Testis (tissue), 5 donors: ENCODE data around the gene FGF3. TPM values are rescaled to one million over a fixed set of nuclear protein-coding genes. Genes with fewer than 3 reads are reported as not detected.
A peak's percentile ranks its signal among the peaks of the same experiment; 100 is the strongest.

Experiments used
- DNase-seq: peaks from one replicate; pipeline ENCODE4 v3.0.0-alpha.2; 2019
- H3K27ac ChIP-seq, 2 donors: fragments of 200-600 bp; sonication (generic); one replicate each; pipeline ENCODE4 v1.5.1; 2019
- H3K27me3 ChIP-seq: fragments of 200-600 bp; sonication (generic); one replicate; pipeline ENCODE4 v1.5.1; 2019
- H3K36me3 ChIP-seq: fragments of 200-600 bp; sonication (generic); one replicate; pipeline ENCODE4 v1.5.1; 2017; ENCODE audit warnings: low read depth; ENCODE audit errors: missing control alignments
- H3K4me1 ChIP-seq: fragments of 200-600 bp; sonication (generic); one replicate; pipeline ENCODE4 v1.5.1; 2019
- H3K4me3 ChIP-seq, 2 donors: fragments of 200-600 bp; sonication (generic); one replicate each; pipeline ENCODE4 v1.5.1; 2017 to 2019
- H3K9me3 ChIP-seq: fragments of 200-600 bp; sonication (generic); one replicate; pipeline ENCODE4 v1.5.1; 2017
- POLR2A ChIP-seq: fragments of 450-650 bp; IDR thresholded peaks from one replicate; pipeline ENCODE4 v1.6.1; 2017; ENCODE audit warnings: antibody characterized with exemption, mild to moderate bottlenecking, moderate library complexity
- WGBS, 2 donors: methylation state at CpG; one replicate each; pipeline ENCODE4 v1.1.5; 2018; 5-methylcytosine and 5-hydroxymethylcytosine counted together
- intact Hi-C: fragments of 100-400 bp; cut with DNase I; formaldehyde crosslinking; loops from one replicate; pipeline ENCODE4 v1.15.1; 2023; ENCODE audit warnings: low total_unique reads
- long read RNA-seq, 2 donors: transcript quantifications; one replicate each; lab custom pipeline, GENCODE V29; 2026
- polyA plus RNA-seq: library from polyadenylated mRNA; stranded (reverse); fragments of 350-450 nt; fragmentation: Illumina TruSeq; extraction: RNeasy Lipid Tissue Mini Kit (QIAGEN cat#74804); gene quantifications from one replicate; pipeline ENCODE4 v1.2.3, GENCODE V29; 2014; ENCODE audit warnings: low read depth, low replicate concordance; ENCODE audit not compliant: insufficient read depth
- total RNA-seq, 2 donors: library from RNA; depleted of rRNA; stranded (reverse); fragments of >200 nt; gene quantifications; one replicate each; pipeline ENCODE4 v1.2.3, GENCODE V29; 2016
- TF ChIP-seq, protein P1 (sequence below), 3 experiments: fragments of 450-650 bp in 2 of 3; fragments of 200-600 bp in 1 of 3; sonication (generic) in 1 of 3; IDR thresholded peaks; one replicate each; pipeline ENCODE4 v1.5.1; 2016 to 2019; ENCODE audit warnings: antibody characterized with exemption in 3 of 3, mild to moderate bottlenecking in 2 of 3, moderate library complexity in 1 of 3

The FGF3 gene
- total RNA-seq (under 1 TPM in 1 of 2 donors, not detected in 1; 0.50 TPM), polyA plus RNA-seq (not detected)
- long read RNA-seq, donor 1, result 0 reads
- long read RNA-seq, donor 2, result 0 reads

DNA sequence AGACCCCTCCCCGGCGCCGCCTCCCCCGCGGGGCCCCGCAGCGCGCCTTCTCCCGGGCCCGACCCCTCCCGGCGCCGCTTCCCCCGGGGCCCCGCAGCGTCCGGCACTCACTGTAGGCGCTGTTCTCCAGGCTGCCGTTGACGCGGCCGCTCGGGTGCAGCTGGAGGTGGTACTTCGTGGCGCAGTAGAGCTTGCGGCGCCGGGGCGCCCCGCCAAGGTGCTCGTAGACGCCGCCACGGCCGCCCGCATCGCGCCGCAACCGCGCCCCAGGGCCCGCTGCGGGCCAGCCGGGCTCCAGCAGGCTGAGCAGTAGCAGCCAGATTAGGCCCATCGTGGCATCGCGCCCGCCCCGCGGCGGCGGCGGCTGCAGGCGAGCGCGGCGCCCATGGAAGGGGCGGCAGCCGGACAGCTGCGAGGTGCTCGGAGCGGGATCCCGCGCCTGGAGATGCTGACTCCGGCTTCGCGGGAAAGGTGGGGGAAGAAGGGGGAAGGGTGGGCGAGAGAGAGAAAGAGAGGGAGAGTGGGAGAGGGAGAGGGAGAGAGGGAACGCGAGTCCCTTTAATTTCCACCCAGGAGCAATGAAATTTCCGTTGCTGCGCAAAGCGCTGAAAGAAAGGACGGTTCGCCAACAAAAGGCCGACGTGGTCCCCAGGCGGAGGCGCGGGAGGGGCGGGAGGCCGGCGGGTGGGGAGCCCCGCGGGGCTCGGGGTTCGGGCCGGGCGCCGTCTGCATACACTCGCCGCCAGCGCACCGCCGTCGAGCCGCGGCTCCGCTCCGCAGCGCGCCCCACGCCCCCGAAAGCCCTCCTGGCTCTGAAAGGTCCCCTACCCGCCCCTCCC lies at the start of gene FGF3:
Gene FGF3 (minus strand): TSS at position 814 of the 839 bp plus-strand sequence. CDS start 483 bp downstream, at position 331.
- TF ChIP-seq, protein P1, sequence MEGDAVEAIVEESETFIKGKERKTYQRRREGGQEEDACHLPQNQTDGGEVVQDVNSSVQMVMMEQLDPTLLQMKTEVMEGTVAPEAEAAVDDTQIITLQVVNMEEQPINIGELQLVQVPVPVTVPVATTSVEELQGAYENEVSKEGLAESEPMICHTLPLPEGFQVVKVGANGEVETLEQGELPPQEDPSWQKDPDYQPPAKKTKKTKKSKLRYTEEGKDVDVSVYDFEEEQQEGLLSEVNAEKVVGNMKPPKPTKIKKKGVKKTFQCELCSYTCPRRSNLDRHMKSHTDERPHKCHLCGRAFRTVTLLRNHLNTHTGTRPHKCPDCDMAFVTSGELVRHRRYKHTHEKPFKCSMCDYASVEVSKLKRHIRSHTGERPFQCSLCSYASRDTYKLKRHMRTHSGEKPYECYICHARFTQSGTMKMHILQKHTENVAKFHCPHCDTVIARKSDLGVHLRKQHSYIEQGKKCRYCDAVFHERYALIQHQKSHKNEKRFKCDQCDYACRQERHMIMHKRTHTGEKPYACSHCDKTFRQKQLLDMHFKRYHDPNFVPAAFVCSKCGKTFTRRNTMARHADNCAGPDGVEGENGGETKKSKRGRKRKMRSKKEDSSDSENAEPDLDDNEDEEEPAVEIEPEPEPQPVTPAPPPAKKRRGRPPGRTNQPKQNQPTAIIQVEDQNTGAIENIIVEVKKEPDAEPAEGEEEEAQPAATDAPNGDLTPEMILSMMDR (IDR thresholded peaks at IDR 0.05), result no peak
- no peak for TF ChIP-seq POLR2A
- no peak for DNase-seq
- WGBS, 2 donors, result 1% methylated on average over 21 to 99 of the region's 105 CpGs
- peaks cover 4% of the 10 kb centered on the region for H3K4me1 ChIP-seq
- no peaks in the 10 kb centered on the region for H3K27me3 ChIP-seq
- H3K27ac ChIP-seq, result no peak within 1 kb of the TSS
- no peaks in the 10 kb centered on the region for H3K36me3 ChIP-seq
- H3K4me3 ChIP-seq, result peak within 1 kb of the TSS in 1 of 2 donors; percentile 15
- H3K9me3 ChIP-seq, result no peaks in the 10 kb centered on the region
- intact Hi-C loops, result no loop called here

DNA sequence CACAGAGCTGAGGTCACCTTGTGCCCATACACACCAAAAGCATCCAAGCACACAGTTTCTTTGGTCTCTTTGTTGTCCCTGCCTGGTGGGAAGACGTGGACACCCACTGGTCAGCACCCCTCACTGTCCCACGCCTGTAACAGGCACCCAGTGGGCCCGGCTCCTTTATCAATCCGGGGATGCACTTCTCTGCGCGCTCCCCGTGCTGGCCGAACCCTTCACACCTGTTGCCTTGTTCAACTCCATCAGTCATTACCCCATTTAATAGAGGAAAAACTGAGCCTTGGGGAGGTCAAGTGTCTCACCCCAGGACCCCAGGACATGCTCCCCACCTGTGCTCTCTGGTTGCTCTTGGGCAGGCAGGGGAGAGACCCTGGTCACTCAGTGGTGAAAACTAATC lies 49.7 kb upstream of the FGF3 start:
- Histone ChIP-seq H3K27ac (no peak overlapping the region), H3K9me3 (no peaks in the 10 kb centered on the region), H3K4me3 (no peak overlapping the region), H3K27me3 (no peaks in the 10 kb centered on the region), H3K4me1 (no peaks in the 10 kb centered on the region), H3K36me3 (no peaks in the 10 kb centered on the region)
- no peak for DNase-seq
- intact Hi-C loops, result no loop called here
- 80 to 90% methylated on average over 2 to 8 of the region's 8 CpGs for WGBS, 2 donors
- TF ChIP-seq, protein P1 (IDR thresholded peaks at IDR 0.05), result no peak
- no peak for TF ChIP-seq POLR2A

DNA sequence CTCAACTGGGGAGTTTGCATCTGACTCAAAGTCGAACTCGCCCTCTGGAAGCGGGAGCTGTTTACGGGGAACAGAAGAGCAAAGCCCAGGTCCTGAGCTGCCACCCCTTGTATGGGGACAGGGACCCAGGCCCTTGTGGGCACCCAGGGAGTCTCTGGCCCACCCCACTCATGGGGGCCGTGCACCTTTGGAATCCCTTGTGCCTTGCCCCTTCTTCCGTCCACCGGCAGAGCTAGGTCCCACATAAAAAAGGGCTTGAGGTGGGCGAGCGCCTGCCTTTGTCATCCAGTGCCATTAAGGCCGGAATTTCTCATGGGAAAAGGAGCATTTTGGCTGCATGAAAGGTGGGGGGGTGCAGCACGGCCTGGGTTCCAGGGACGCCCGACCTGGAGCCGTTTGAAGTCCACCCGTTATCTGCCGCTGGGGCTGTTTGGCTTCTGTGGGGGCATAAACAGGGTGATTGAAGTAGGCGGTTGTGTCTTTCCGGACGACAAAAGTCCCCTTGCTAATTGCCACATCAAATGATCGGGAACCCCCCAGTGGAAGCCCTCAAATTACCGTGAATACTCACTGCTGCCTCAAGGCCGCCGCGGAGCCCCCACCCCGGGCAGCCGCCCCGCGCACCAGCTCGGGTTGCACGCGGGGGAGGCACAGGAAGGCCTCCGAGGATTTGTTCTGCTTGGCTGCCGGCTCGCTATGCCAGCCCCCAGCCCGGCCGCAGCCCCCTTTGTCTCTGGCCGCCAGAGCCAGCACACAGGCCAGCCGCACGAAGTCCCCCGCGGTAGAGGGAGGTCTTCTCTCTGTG lies 49.0 kb upstream of the FGF3 start:
- no peak for DNase-seq
- H3K4me1 ChIP-seq, result no peaks in the 10 kb centered on the region
- TF ChIP-seq, protein P1 (IDR thresholded peaks at IDR 0.05), result no peak
- TF ChIP-seq POLR2A, result no peak
- intact Hi-C loops, result no loop called here
- H3K27ac ChIP-seq, result no peak overlapping the region
- no peak overlapping the region for H3K4me3 ChIP-seq
- H3K9me3 ChIP-seq, result no peaks in the 10 kb centered on the region
- H3K36me3 ChIP-seq, result no peaks in the 10 kb centered on the region
- 58 to 65% methylated on average over 17 to 41 of the region's 41 CpGs for WGBS, 2 donors
- H3K27me3 ChIP-seq, result no peaks in the 10 kb centered on the region

DNA sequence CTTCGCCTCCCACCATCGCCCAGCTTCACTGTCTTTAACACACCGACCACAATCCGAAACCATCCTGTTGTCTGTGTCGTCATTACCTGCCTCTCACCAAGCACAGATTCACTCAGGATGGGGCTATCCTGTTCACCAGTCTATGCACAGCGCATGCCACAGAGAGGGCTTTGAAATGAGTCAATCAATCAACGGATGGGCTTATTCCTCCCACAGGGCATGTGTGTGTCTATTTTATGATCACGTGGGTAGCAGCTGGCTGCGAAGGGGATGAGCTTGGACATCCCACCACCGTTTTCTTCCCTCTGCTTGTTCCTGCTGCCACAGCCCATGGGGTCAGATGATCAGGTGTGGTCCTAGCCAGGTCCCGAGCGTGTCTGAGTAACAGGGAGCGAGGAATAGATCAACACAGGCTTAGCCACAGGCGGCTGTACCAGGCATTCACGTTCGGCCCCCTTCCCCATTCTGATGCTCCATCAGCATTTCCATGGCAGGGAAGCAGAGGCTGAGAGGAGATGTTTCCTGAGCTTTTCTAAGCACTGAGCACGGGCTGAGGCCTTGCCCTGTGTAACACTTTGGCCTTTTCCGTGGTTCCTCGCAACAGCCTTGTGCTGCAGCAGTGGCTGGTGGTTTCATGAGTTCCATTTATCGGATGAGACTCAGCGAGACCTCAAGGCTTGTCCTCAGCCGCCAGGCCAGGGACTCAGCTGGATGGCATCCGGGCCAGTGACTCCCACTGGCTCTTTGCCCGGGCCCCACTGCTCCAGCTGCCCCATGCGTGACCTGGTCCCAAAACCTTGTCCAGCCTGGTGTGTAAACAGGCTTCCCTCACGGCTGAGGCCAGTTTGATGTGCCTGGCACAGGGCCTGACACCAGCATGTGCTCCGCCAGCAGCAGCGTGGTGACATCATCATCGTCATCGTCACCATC lies 48.1 kb upstream of the FGF3 start:
- Histone ChIP-seq H3K4me3 (no peak overlapping the region), H3K9me3 (no peaks in the 10 kb centered on the region), H3K36me3 (no peaks in the 10 kb centered on the region), H3K4me1 (no peaks in the 10 kb centered on the region), H3K27ac (no peak overlapping the region), H3K27me3 (no peaks in the 10 kb centered on the region)
- no peak for TF ChIP-seq POLR2A
- TF ChIP-seq, protein P1 (IDR thresholded peaks at IDR 0.05), result no peak
- 86 to 92% methylated on average over 21 to 30 of the region's 30 CpGs for WGBS, 2 donors
- no peak for DNase-seq
- intact Hi-C loops, result no loop called here
